Stimulated activated CD8-positive, alpha-beta memory T cell treated with anti-CD3 and anti-CD28 coated beads, Interleukin-15, amount 100 ng/mL, for 4 hours (primary cell): ENCODE data around the gene FHIT.

ENCODE experiments used
- DNase-seq, 2 donors: peaks; one replicate each; pipeline ENCODE4 v3.0.0-alpha.2; 2020; ENCODE audit warnings: low read depth in 2 of 2

Gene FHIT

GRCh38 chr3:60125686-60126085 lies 1125.6 kb downstream of the FHIT start:
- DNase-seq = no peak

DNA sequence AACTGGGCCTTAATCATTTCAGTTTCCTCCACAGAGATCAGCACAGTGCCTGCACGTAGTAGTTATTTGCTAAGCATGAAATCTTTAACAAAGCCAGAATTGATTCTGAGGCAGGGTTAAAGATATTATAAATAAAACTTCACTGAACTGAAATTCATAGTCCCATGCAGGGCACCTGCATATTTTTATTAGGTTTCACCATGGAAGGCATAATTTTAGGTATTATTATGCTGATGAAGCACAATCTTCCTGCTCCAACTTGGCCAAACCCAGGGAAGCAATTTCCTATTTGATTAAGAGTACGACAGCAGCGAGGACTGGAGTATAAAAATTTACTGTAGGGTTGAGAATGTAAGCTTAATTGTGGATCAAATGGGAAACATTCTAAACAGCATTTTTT lies 1131.0 kb downstream of the FHIT start:
- DNase-seq = no peak

DNA sequence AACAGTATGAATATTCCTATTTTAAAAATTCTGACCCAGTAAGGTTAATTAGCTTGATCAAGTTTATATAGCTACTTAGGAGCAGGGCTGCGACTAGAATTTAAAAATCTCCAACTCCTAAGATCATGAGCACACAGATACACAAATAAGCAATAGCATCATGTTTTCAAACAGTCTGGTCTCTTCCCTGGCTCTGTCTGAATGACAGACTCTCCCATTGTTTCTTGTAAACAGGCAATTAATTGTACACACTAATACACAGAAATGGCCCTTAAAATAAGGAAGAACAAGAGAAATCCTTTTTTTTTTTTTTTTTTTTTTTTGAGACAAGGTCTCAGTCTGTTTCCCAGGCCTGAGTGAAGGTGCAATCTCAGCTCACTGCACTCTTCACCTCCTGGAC lies 1137.1 kb downstream of the FHIT start:
- DNase-seq = no peak

GRCh38 chr3:60107275-60107674 lies 1144.0 kb downstream of the FHIT start:
- DNase-seq = no peak

DNA sequence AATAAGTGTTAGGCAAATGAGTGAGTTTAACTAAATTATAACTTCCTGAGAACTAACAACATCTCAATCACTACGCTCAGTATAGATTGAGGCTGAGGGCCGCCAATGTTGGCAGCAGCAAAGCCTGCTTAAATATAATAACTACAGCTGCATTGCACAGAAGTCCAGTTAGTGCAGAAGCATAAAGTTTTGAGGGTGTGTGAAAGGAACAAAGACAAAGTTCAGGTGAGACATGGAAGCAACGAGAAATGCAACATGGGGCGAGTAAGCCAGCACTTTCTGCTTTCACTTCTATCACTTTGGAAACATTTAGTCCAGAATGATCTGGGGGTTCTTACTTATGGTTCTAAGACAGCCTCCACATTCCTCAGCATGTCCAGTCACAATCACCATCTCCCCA lies 1149.1 kb downstream of the FHIT start:
- DNase-seq = no peak

- no peak for DNase-seq
Observed at GRCh38 chr3:60101621-60102020, 1149.6 kb downstream of the FHIT start.

- DNase-seq = no peak
Observed at GRCh38 chr3:60096403-60096802, 1154.8 kb downstream of the FHIT start.

DNA sequence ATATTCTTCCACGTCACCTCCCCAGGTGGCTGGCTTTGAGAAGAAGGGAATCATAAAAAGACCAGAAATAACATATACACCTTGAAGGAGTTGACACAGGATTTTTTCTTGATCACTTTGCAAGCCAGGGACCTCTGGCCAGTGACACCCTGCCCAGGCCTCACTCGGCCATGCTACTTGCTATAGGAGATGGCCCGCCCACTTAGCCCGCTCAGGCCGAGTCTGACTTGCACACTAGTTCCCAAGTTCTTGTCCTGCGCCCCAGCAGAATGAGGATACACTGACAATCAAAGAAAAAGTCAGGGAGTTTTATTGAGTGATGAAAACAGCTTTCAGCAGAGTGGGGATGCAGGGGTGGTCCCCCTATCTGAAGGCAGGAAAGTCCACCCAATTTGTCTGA lies 1155.3 kb downstream of the FHIT start:
- DNase-seq = no peak

DNA sequence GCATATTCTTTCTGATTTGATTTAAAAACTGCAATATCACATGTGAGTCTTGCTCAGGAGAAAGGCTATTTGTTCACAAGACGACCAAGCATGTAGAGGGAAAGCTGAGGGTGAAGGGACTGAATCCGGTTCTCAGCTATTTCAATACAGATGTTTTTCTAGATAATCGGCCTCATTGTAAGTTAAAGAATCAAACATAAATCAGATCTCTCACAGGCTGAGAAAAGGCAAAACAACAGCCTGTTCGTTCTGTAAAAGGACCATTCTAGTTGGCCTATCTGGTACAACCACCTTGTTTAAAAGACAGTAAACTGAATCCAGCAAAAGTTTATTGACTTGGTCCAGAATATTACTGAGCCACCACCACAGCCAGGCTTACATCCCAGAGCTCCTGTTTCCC lies 1155.7 kb downstream of the FHIT start:
- DNase-seq = no peak

- DNase-seq = no peak
Observed at GRCh38 chr3:60094392-60094947, 1156.8 kb downstream of the FHIT start.

- DNase-seq = no peak
Observed at GRCh38 chr3:60090548-60090947, 1160.7 kb downstream of the FHIT start.

DNA sequence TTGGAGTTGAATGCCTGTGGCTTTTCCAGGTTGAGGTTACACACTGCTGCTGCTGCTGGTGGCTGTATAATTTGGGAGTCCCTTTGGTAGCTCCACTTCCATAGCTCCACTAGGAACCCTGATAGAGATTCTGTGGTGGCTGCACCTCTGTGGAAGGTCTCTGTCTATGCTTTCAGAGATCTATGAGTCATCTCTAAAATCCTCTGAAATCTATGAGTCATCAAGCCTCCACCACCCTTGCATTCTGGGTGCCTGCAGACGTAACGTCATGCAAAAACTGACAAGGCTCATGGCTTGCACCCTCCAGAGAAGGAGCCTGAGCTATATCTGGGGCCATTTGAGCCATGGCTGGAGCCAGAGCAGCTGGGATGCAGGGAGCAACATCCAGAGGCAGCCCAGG lies 1164.4 kb downstream of the FHIT start:
- DNase-seq = peak in 1 of 2 donors; percentile 6

GRCh38 chr3:60085649-60086048 lies 1165.6 kb downstream of the FHIT start:
- no peak for DNase-seq

DNA sequence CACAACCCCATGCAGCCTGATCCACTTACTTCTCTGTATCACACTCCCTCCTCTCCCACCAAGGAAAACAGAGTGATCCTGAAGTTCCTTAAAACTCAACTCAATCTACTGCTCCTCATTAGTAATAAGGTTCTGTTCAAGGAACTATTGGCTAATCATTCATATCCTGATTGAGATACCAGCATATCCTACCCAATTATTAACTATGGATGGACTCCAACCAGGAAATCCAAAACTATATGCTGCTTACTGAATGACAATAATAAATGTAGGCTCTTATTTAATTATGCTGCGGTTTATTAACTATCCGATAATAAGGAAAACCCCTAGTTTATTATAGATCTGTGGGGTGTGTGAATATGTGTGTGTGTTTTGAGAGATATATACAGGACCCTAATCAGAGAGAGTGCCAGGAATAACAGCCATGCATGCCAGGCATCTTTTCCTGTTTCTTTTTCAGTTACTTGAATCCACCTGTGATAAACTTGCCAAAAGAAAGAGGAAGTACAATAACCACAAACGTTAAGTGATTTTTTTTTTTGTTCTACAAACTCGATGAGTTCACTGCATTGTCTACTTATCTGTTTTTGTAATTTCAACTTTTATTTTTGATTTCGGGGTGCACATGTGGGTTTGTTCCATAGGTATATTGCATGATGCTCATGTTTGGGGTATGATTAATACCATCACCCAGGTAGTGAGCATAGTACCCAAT lies 1169.7 kb downstream of the FHIT start:
- DNase-seq = no peak

DNA sequence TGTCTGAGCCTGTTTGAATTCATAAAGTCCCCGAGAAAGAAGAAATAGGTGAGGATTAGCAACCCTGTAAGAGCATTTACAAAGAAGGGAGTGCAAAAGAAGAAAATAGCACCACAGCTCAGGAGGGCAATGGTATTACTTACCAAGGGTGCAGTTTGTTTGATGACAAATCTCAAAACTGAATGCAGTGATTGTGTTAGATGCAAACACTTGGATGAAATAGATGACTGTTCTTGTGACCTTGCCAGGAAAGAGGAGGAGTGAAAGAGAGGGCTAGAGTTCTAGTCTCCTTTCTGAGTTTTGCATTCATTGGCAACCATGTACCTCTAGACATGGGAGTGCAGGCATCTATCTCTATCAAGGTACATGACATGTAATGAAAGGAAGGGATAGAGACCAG lies 1170.6 kb downstream of the FHIT start:
- no peak for DNase-seq

GRCh38 chr3:60079076-60079475 lies 1172.2 kb downstream of the FHIT start:
- DNase-seq = peak in 1 of 2 donors; percentile 16

DNA sequence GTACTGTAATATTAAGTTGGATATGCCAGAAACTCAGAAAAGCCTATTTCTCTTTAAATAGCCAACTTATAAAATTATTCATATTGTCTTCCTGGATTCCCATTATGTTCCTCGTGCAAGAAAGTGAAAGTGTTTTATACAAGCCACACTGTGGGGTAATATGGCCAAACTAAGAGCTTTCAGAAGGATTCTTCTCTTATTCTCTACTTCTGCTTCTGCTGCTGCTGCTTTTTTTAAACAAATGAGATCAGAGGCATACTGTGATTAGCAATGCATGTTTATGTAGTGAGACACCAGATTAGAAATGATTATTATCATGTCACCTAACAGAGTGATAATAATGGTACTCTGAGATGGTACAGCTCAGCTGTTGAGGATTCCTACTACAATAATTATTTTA lies 1174.9 kb downstream of the FHIT start:
- DNase-seq = no peak

GRCh38 chr3:60073942-60074341 lies 1177.3 kb downstream of the FHIT start:
- DNase-seq = no peak

GRCh38 chr3:60073228-60073627 lies 1178.0 kb downstream of the FHIT start:
- no peak for DNase-seq

DNA sequence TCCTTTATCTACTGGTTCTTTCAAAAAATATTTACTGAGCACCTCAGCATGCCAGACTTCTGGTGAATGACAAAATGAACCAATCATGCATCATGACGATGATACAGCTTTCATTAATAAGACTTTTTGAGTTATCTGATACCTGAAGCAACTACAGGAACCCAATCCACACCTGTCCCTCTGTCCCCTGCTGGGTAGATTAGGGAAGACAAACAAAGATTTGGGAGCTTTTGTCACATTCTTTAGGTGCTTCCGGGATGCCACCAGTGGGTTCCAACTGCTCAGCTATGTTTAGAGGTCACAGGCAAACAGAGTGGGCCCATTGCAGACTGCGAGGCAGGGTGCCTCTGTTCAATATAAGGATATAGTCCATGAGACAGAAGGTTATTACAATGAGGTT lies 1180.9 kb downstream of the FHIT start:
- DNase-seq = no peak

DNA sequence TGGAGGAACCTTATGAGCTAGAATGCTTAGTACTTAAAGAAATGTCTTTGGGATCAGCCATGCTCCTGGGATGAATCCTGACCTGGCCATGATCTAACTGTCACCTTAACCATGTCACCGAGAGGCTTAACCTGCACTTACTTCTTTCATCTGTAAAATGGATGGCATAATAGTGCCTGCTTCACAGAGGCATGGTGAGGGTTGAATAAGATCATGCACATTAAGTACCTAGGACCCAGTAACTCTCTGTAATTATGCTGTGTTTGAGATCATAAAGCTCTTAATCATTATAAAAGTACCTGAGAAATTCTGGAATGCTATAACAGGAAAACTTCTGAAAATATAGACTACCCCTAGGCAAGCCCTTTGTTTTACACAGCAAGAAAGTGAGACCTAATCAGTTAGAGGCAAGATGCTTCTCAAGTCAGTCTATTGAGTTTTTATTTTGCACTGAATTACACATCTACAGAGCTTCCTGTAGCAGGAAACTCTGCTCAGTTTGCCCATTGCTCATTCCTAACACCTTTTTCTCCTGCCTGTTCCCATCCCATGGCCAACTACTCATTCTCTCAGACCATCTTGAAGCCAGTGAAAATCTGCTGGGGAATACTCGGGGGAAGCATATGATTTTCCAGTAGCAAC lies 1185.9 kb downstream of the FHIT start:
- no peak for DNase-seq

- no peak for DNase-seq
Observed at GRCh38 chr3:60064210-60065178, 1186.8 kb downstream of the FHIT start.
